Neural cell (in vitro differentiated cells): ENCODE results near the gene MYCBPAP. TPM values are rescaled to one million over a fixed set of nuclear protein-coding genes. Genes with fewer than 3 reads are reported as not detected.

Source experiments
- H2AFZ ChIP-seq: fragments of 200-600, 300-800 bp; sonication (generic), shearing (Covaris generic); 2 replicates; pipeline ENCODE4 v1.6.0; 2014; ENCODE audit warnings: low read depth, mild to moderate bottlenecking, antibody characterized with exemption, low read length, moderate library complexity
- H3F3A ChIP-seq: fragments of 200-600 bp; shearing (Covaris generic); 2 replicates; pipeline ENCODE4 v1.6.1; 2016; ENCODE audit warnings: mild to moderate bottlenecking, moderate library complexity, mixed read lengths, antibody characterized with exemption, low read length; ENCODE audit not compliant: insufficient read depth, poor library complexity, severe bottlenecking
- H3K27ac ChIP-seq: fragments of 200-600, 300-800 bp; sonication (generic), shearing (Covaris generic); 2 replicates; pipeline ENCODE4 v1.5.1; 2014; ENCODE audit warnings: mild to moderate bottlenecking, low read length, moderate library complexity
- H3K27me3 ChIP-seq: fragments of 300-800, 200-600 bp; sonication (generic), shearing (Covaris generic); 2 replicates; pipeline ENCODE4 v1.6.0; 2014; ENCODE audit warnings: mild to moderate bottlenecking, low read depth, low read length, moderate library complexity; ENCODE audit not compliant: insufficient read depth
- H3K36me3 ChIP-seq: fragments of 300-800, 200-600 bp; sonication (generic), shearing (Covaris generic); 2 replicates; pipeline ENCODE4 v1.5.1; 2014; ENCODE audit warnings: mild to moderate bottlenecking, antibody characterized with exemption, low read length, moderate library complexity; ENCODE audit not compliant: insufficient read depth
- H3K4me2 ChIP-seq: fragments of 300-800, 200-600 bp; sonication (generic), shearing (Covaris generic); 2 replicates; pipeline ENCODE4 v1.6.0; 2014; ENCODE audit warnings: mild to moderate bottlenecking, low read length
- H3K4me3 ChIP-seq: fragments of 300-800, 200-600 bp; sonication (generic), shearing (Covaris generic); 2 replicates; pipeline ENCODE4 v1.5.1; 2014; ENCODE audit warnings: mild to moderate bottlenecking, low read length, moderate library complexity
- H3K79me2 ChIP-seq: fragments of 200-600 bp; shearing (Covaris generic); replicated peaks from 2 replicates; pipeline ENCODE4 v1.6.0; 2014; ENCODE audit warnings: mild to moderate bottlenecking, low read length, moderate library complexity; ENCODE audit not compliant: insufficient read depth
- H3K9ac ChIP-seq: fragments of 300-800, 200-600 bp; sonication (generic), shearing (Covaris generic); 2 replicates; pipeline ENCODE4 v1.6.1; 2016; ENCODE audit warnings: mild to moderate bottlenecking, low read length, mixed read lengths
- H3K9me2 ChIP-seq: fragments of 200-600 bp; shearing (Covaris generic); 2 replicates; pipeline ENCODE4 v1.6.1; 2016; ENCODE audit warnings: mild to moderate bottlenecking, low read length, mixed read lengths; ENCODE audit not compliant: insufficient read depth
- H3K9me3 ChIP-seq: fragments of 200-600, 300-800 bp; sonication (generic), shearing (Covaris generic); 2 replicates; pipeline ENCODE4 v1.6.1; 2016; ENCODE audit warnings: mild to moderate bottlenecking, mixed run types, low read length, moderate library complexity, mixed read lengths
- H4K20me1 ChIP-seq: fragments of 200-600 bp; shearing (Covaris generic); 2 replicates; pipeline ENCODE4 v1.6.1; 2016; ENCODE audit warnings: mild to moderate bottlenecking, mixed run types; ENCODE audit not compliant: insufficient read depth
- EP300 ChIP-seq: fragments of 450-650 bp; conservative IDR thresholded peaks from 2 replicates; pipeline ENCODE4 v1.6.1; 2014; ENCODE audit warnings: antibody characterized with exemption, mild to moderate bottlenecking, moderate library complexity; ENCODE audit not compliant: poor library complexity, severe bottlenecking
- EZH2 ChIP-seq: fragments of 200-600, 300-800 bp; shearing (Covaris generic), sonication (generic); IDR thresholded peaks from 2 replicates; pipeline ENCODE4 v1.6.1; 2014; ENCODE audit warnings: antibody characterized with exemption, low read length, borderline replicate concordance, mild to moderate bottlenecking; ENCODE audit not compliant: insufficient read depth, poor library complexity, severe bottlenecking
- MXI1 ChIP-seq: fragments of 450-650 bp; conservative IDR thresholded peaks from 2 replicates; pipeline ENCODE4 v1.6.1; 2014; ENCODE audit warnings: antibody characterized with exemption, mild to moderate bottlenecking; ENCODE audit not compliant: poor library complexity, severe bottlenecking
- POLR2AphosphoS5 ChIP-seq: IDR thresholded peaks from 2 replicates; pipeline ENCODE4 v1.6.1; 2012
- RAD21 ChIP-seq: fragments of 450-650 bp; conservative IDR thresholded peaks from 2 replicates; pipeline ENCODE4 v1.6.1; 2014; ENCODE audit warnings: antibody characterized with exemption, mild to moderate bottlenecking, moderate library complexity
- SMC3 ChIP-seq: fragments of 450-650 bp; conservative IDR thresholded peaks from 2 replicates; pipeline ENCODE4 v1.6.1; 2014; ENCODE audit warnings: antibody characterized with exemption, mild to moderate bottlenecking, moderate library complexity; ENCODE audit not compliant: poor library complexity
- TAF1 ChIP-seq: IDR thresholded peaks from 2 replicates; pipeline ENCODE4 v1.6.1; 2012; ENCODE audit warnings: low read depth
- polyA plus RNA-seq: library from polyadenylated mRNA; depleted of rRNA; stranded (reverse); fragments of >200 nt; gene quantifications from 2 replicates; pipeline ENCODE4 v1.2.3, GENCODE V29; 2014
- TF ChIP-seq, protein P1 (sequence below): IDR thresholded peaks from 2 replicates; pipeline ENCODE4 v1.6.1; 2012; ENCODE audit warnings: borderline replicate concordance
- TF ChIP-seq, protein P2 (sequence below): fragments of 450-650 bp; IDR thresholded peaks from 2 replicates; pipeline ENCODE4 v1.5.1; 2014; ENCODE audit warnings: antibody characterized with exemption, mild to moderate bottlenecking, moderate library complexity; ENCODE audit not compliant: poor library complexity, severe bottlenecking

The MYCBPAP gene
- polyA plus RNA-seq, 1 donor from 2014 or later, result 0.35 TPM

DNA sequence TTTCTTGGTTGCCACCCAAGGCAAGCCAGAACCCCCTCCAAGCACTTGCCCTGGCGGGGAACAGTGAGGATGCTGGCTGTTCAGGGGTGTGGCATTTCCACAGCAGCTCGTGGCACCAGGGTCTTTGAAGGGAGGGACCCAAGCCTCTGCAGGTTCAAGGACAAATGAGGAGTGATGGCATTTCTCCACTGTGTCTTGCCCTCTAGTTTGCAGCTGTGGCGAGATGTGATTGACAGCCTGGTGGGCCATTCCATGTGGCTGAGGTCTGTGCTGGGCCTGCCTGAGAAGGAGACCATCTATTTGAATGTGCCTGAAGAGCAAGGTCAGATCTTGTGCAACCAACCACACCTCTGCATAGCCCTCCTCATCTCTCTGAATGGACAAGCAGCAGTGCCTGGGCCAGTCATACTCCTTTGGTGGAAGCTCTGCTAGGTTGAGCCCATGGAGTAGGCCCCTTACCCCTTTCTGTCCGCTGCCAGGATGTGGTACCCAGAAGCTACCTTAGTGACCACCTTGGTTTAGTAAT is 19.8 kb downstream of the MYCBPAP start:
- no peaks in the 10 kb centered on the region for H3F3A ChIP-seq
- no peak overlapping the region for H3K9ac ChIP-seq
- TF ChIP-seq, protein P1, sequence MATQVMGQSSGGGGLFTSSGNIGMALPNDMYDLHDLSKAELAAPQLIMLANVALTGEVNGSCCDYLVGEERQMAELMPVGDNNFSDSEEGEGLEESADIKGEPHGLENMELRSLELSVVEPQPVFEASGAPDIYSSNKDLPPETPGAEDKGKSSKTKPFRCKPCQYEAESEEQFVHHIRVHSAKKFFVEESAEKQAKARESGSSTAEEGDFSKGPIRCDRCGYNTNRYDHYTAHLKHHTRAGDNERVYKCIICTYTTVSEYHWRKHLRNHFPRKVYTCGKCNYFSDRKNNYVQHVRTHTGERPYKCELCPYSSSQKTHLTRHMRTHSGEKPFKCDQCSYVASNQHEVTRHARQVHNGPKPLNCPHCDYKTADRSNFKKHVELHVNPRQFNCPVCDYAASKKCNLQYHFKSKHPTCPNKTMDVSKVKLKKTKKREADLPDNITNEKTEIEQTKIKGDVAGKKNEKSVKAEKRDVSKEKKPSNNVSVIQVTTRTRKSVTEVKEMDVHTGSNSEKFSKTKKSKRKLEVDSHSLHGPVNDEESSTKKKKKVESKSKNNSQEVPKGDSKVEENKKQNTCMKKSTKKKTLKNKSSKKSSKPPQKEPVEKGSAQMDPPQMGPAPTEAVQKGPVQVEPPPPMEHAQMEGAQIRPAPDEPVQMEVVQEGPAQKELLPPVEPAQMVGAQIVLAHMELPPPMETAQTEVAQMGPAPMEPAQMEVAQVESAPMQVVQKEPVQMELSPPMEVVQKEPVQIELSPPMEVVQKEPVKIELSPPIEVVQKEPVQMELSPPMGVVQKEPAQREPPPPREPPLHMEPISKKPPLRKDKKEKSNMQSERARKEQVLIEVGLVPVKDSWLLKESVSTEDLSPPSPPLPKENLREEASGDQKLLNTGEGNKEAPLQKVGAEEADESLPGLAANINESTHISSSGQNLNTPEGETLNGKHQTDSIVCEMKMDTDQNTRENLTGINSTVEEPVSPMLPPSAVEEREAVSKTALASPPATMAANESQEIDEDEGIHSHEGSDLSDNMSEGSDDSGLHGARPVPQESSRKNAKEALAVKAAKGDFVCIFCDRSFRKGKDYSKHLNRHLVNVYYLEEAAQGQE, result no peak
- no peak for TF ChIP-seq MXI1
- no peak for TF ChIP-seq RAD21
- no peak for TF ChIP-seq EP300
- no peak for TF ChIP-seq SMC3
- TF ChIP-seq POLR2AphosphoS5, result no peak
- TF ChIP-seq, protein P2, sequence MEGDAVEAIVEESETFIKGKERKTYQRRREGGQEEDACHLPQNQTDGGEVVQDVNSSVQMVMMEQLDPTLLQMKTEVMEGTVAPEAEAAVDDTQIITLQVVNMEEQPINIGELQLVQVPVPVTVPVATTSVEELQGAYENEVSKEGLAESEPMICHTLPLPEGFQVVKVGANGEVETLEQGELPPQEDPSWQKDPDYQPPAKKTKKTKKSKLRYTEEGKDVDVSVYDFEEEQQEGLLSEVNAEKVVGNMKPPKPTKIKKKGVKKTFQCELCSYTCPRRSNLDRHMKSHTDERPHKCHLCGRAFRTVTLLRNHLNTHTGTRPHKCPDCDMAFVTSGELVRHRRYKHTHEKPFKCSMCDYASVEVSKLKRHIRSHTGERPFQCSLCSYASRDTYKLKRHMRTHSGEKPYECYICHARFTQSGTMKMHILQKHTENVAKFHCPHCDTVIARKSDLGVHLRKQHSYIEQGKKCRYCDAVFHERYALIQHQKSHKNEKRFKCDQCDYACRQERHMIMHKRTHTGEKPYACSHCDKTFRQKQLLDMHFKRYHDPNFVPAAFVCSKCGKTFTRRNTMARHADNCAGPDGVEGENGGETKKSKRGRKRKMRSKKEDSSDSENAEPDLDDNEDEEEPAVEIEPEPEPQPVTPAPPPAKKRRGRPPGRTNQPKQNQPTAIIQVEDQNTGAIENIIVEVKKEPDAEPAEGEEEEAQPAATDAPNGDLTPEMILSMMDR, result no peak
- TF ChIP-seq EZH2, result no peak
- no peak for TF ChIP-seq TAF1
- H3K9me3 ChIP-seq, result no peaks in the 10 kb centered on the region
- H2AFZ ChIP-seq, result no peak overlapping the region
- H3K4me3 ChIP-seq, result no peak overlapping the region
- no peak overlapping the region for H3K4me2 ChIP-seq
- no peak overlapping the region for H3K27ac ChIP-seq
- no peaks in the 10 kb centered on the region for H3K79me2 ChIP-seq
- no peaks in the 10 kb centered on the region for H3K9me2 ChIP-seq
- H3K27me3 ChIP-seq, result peaks cover 11% of the 10 kb centered on the region
- H3K36me3 ChIP-seq, result no peaks in the 10 kb centered on the region
- H4K20me1 ChIP-seq, result no peaks in the 10 kb centered on the region

DNA sequence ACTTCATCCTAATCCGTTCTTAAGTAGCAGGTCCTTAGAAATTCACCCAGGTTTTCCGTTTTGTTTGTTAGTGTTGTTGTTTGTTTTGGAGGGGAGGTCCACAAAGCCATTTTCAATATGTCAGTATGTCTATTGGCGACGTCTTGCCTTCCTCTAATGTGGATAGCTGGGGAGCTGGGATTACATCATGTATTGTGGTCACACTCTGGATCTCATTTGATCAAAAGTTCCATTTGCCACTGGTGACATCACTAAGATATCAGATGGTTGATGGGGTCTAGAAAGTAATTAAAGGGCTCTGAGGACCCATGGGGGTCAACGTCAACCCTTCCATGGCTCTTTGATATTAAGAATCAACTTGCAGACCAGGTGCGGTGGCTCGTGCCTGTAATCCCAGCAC is 21.6 kb downstream of the MYCBPAP start:
- no peak for TF ChIP-seq POLR2AphosphoS5
- TF ChIP-seq, protein P2, result no peak
- H3K9ac ChIP-seq, result no peak overlapping the region
- no peaks in the 10 kb centered on the region for H3K79me2 ChIP-seq
- no peaks in the 10 kb centered on the region for H3K9me3 ChIP-seq
- H4K20me1 ChIP-seq, result no peaks in the 10 kb centered on the region
- no peaks in the 10 kb centered on the region for H3F3A ChIP-seq
- H3K4me3 ChIP-seq, result no peak overlapping the region
- no peaks in the 10 kb centered on the region for H3K36me3 ChIP-seq
- no peak overlapping the region for H3K4me2 ChIP-seq
- peaks cover 24% of the 10 kb centered on the region for H3K27me3 ChIP-seq
- H3K9me2 ChIP-seq, result no peaks in the 10 kb centered on the region
- no peak overlapping the region for H2AFZ ChIP-seq
- H3K27ac ChIP-seq, result no peak overlapping the region
